Sigmoid colon (tissue), 7 donors: ENCODE measurements around the gene MARS2. TPM values are rescaled to one million over a fixed set of nuclear protein-coding genes. Genes with fewer than 3 reads are reported as not detected.
"Not testable (repeated sequence)": the region's sequence is repeated elsewhere in the genome, so short reads cannot be mapped to it uniquely, and the experiment has no call there.

Experiments
- DNase-seq: peaks from one replicate; pipeline ENCODE4 v3.0.0-alpha.2; 2019
- H3K27ac ChIP-seq, 4 donors: fragments of 200-600 bp; sonication (generic); one replicate each; pipeline ENCODE4 v1.5.1; 2016 to 2019; ENCODE audit warnings: mild to moderate bottlenecking in 1 of 4
- H3K27me3 ChIP-seq, 3 donors: fragments of 200-600 bp; sonication (generic); one replicate each; pipeline ENCODE4 v1.5.1; 2019; ENCODE audit warnings: mild to moderate bottlenecking in 1 of 3
- H3K36me3 ChIP-seq, 4 donors: fragments of 200-600 bp; sonication (generic); one replicate each; pipeline ENCODE4 v1.5.1; 2016 to 2019
- H3K4me1 ChIP-seq, 4 donors: fragments of 200-600 bp; sonication (generic); one replicate each; pipeline ENCODE4 v1.5.1; 2017 to 2019
- H3K4me3 ChIP-seq, 4 donors: fragments of 200-600 bp; sonication (generic); one replicate each; pipeline ENCODE4 v1.5.1; 2017 to 2019; ENCODE audit warnings: mild to moderate bottlenecking in 2 of 4, moderate library complexity in 1 of 4
- H3K9me3 ChIP-seq, 4 donors: fragments of 200-600 bp in 3 of 4; sonication (generic) in 3 of 4; one replicate each; pipeline versions ENCODE4 v1.5.1 to v1.6.1; 2013 to 2019
- CTCF ChIP-seq, 4 experiments: fragments of 450-650 bp in 3 of 4; fragments of 200-600 bp in 1 of 4; IDR thresholded peaks; one replicate each; pipeline ENCODE4 v1.5.1; 2016 to 2019; ENCODE audit warnings: antibody characterized with exemption in 4 of 4, mild to moderate bottlenecking in 3 of 4, moderate library complexity in 2 of 4
- EP300 ChIP-seq, 4 donors: sonication (generic); formaldehyde crosslinking; IDR thresholded peaks; one replicate each; pipeline ENCODE4 v1.6.1; 2017; ENCODE audit warnings: antibody characterized with exemption in 4 of 4
- POLR2A ChIP-seq, 2 donors: fragments of 450-650 bp; IDR thresholded peaks; one replicate each; pipeline ENCODE4 v1.6.1; 2016; ENCODE audit warnings: antibody characterized with exemption in 2 of 2, mild to moderate bottlenecking in 2 of 2, moderate library complexity in 2 of 2
- POLR2AphosphoS5 ChIP-seq, 4 donors: sonication (generic); formaldehyde crosslinking; IDR thresholded peaks; one replicate each; pipeline ENCODE4 v1.6.1; 2017; ENCODE audit warnings: antibody characterized with exemption in 4 of 4
- WGBS, 2 donors: extraction: QIAGEN DNeasy Blood & Tissue Kit; methylation state at CpG; one replicate each; pipeline ENCODE4 v1.1.7; 2013; 5-methylcytosine and 5-hydroxymethylcytosine counted together
- intact Hi-C: fragments of 100-400 bp; cut with DNase I; formaldehyde crosslinking; loops from one replicate; pipeline ENCODE4 v1.15.1; 2023
- polyA plus RNA-seq, 3 donors: library from polyadenylated mRNA; stranded (reverse); fragments of 200-250 nt; gene quantifications; one replicate each; pipeline ENCODE4 v1.2.3, GENCODE V29; 2013
- total RNA-seq, 4 donors: library from RNA; depleted of rRNA; stranded (reverse); fragments of >200 nt; gene quantifications; one replicate each; pipeline ENCODE4 v1.1.0, GENCODE V29; 2016
- donor health status: healthy with polysubstance abuse.
- donor health status: Bipolar disorder and iron deficiency.
- donor health status: healthy.

MARS2 gene
- total and polyA plus RNA-seq, 7 donors: 3.0 to 8.3 (median 5.3) TPM

GRCh38 chr2:197699724-197700123, 5.4 kb upstream of the MARS2 start:
- H3K36me3 ChIP-seq, H3K4me1 ChIP-seq, H3K9me3 ChIP-seq, H3K27me3 ChIP-seq, DNase-seq, H3K4me3 ChIP-seq, H3K27ac ChIP-seq: not testable (repeated sequence)
- intact Hi-C loops: loop anchor here (10.0 kb wide), 2 partner anchors 245 to 595 kb away; partner anchors contain the start of gene COQ10B

GRCh38 chr2:197700960-197701359, 4.2 kb upstream of the MARS2 start:
- TF ChIP-seq EP300 (IDR thresholded peaks at IDR 0.05) (no peak), POLR2AphosphoS5 (IDR thresholded peaks at IDR 0.05) (no peak), CTCF (IDR thresholded peaks at IDR 0.05) (no peak), POLR2A (IDR thresholded peaks at IDR 0.05) (no peak)
- 83 to 89% methylated on average over 3 of the region's 3 CpGs for WGBS, 2 donors
- no peaks in the 10 kb centered on the region for H3K27me3 ChIP-seq
- H3K27ac ChIP-seq: no peak overlapping the region
- H3K9me3 ChIP-seq: no peaks in the 10 kb centered on the region
- H3K4me1 ChIP-seq: peaks cover 0 to 9% (median 5%) of the 10 kb centered on the region in 4 donors
- no peak overlapping the region for H3K4me3 ChIP-seq
- H3K36me3 ChIP-seq: no peaks in the 10 kb centered on the region
- no peak for DNase-seq
- intact Hi-C loops: loop anchor here (10.0 kb wide), 2 partner anchors 246 to 594 kb away; partner anchors contain the start of gene COQ10B

- Histone ChIP-seq H3K4me3 (peak overlapping the region; percentile 68 to 92 (median 76)), H3K4me1 (peaks cover 0 to 40% (median 33%) of the 10 kb centered on the region in 4 donors), H3K27ac (peak overlapping the region; percentile 77 to 87 (median 81)), H3K36me3 (no peaks in the 10 kb centered on the region), H3K27me3 (no peaks in the 10 kb centered on the region), H3K9me3 (no peaks in the 10 kb centered on the region)
- intact Hi-C loops: loop anchor here (5.0 to 10.0 kb wide), 3 partner anchors 187 to 590 kb away; partner anchors contain the start of genes COQ10B and MOB4
- TF ChIP-seq CTCF (IDR thresholded peaks at IDR 0.05) (no peak), POLR2AphosphoS5 (IDR thresholded peaks at IDR 0.05) (no peak), POLR2A (IDR thresholded peaks at IDR 0.05) (no peak), EP300 (IDR thresholded peaks at IDR 0.05) (no peak)
- DNase-seq: no peak
- 0 to 1% methylated on average over 5 of the region's 5 CpGs for WGBS, 2 donors
Observed at GRCh38 chr2:197704434-197705120, 592 bp upstream of the MARS2 start.

- H3K9me3 ChIP-seq: no peaks in the 10 kb centered on the region
- TF ChIP-seq CTCF (IDR thresholded peaks at IDR 0.05) (no peak), POLR2A (IDR thresholded peaks at IDR 0.05) (no peak), POLR2AphosphoS5 (IDR thresholded peaks at IDR 0.05) (no peak), EP300 (IDR thresholded peaks at IDR 0.05) (no peak)
- 5 to 16% methylated on average over 38 of the region's 38 CpGs for WGBS, 2 donors
- peak overlapping the region; percentile 77 to 87 (median 81) for H3K27ac ChIP-seq
- no peaks in the 10 kb centered on the region for H3K27me3 ChIP-seq
- intact Hi-C loops: loop anchor here (2.0 to 10.0 kb wide), 5 partner anchors 71 to 589 kb away; partner anchors contain the start of genes COQ10B, MOB4 and PLCL1
- H3K4me3 ChIP-seq: peak overlapping the region; percentile 68 to 92 (median 76)
- no peaks in the 10 kb centered on the region for H3K36me3 ChIP-seq
- no peak for DNase-seq
- peaks cover 0 to 41% (median 37%) of the 10 kb centered on the region in 4 donors for H3K4me1 ChIP-seq
Observed at GRCh38 chr2:197705912-197706838, 1.0 kb downstream of the MARS2 start.

- H3K9me3 ChIP-seq: no peaks in the 10 kb centered on the region
- intact Hi-C loops: loop anchor here (2.0 to 10.0 kb wide), 5 partner anchors 70 to 588 kb away; partner anchors contain the start of genes COQ10B, MOB4 and PLCL1
- WGBS, 2 donors: 23 to 65% methylated on average over 5 of the region's 5 CpGs
- H3K36me3 ChIP-seq: peaks cover 0 to 4% (median 0%) of the 10 kb centered on the region in 4 donors
- DNase-seq: no peak
- no peak for TF ChIP-seq CTCF (IDR thresholded peaks at IDR 0.05)
- no peak for TF ChIP-seq POLR2A (IDR thresholded peaks at IDR 0.05)
- TF ChIP-seq POLR2AphosphoS5 (IDR thresholded peaks at IDR 0.05): no peak
- no peak for TF ChIP-seq EP300 (IDR thresholded peaks at IDR 0.05)
- H3K27ac ChIP-seq: no peak overlapping the region
- H3K4me1 ChIP-seq: peaks cover 0 to 41% (median 37%) of the 10 kb centered on the region in 4 donors
- peak overlapping the region in 3 of 4 donors; percentile 75 to 92 (median 77) for H3K4me3 ChIP-seq
- no peaks in the 10 kb centered on the region for H3K27me3 ChIP-seq
Observed at GRCh38 chr2:197706839-197707207, 1.7 kb downstream of the MARS2 start.
